Lower lobe of right lung (tissue), 2 donors: ENCODE data around the gene MAP3K14. TPM values are rescaled to one million over a fixed set of nuclear protein-coding genes. Genes with fewer than 3 reads are reported as not detected.
"Not testable (repeated sequence)": the region's sequence is repeated elsewhere in the genome, so short reads cannot be mapped to it uniquely, and the experiment has no call there.

Experiments used
- ATAC-seq, 2 donors: fragments of 200-7000 bp; cut with Tn5 transposase; one replicate each; pipeline ENCODE4 v1.9.1; 2020 to 2022; ENCODE audit warnings: mild to moderate bottlenecking in 2 of 2, moderate library complexity in 2 of 2
- DNase-seq: peaks from one replicate; pipeline ENCODE4 v3.0.0-alpha.2; 2020
- H3K27ac ChIP-seq: fragments of 200-600 bp; one replicate; pipeline ENCODE4 v1.8.0; 2022
- H3K27me3 ChIP-seq: fragments of 200-600 bp; one replicate; pipeline ENCODE4 v1.8.0; 2022; ENCODE audit warnings: low read depth
- H3K36me3 ChIP-seq: fragments of 200-600 bp; one replicate; pipeline ENCODE4 v1.8.0; 2022; ENCODE audit warnings: mild to moderate bottlenecking
- H3K4me1 ChIP-seq: fragments of 200-600 bp; one replicate; pipeline ENCODE4 v1.8.0; 2022
- H3K4me3 ChIP-seq: fragments of 200-600 bp; one replicate; pipeline ENCODE4 v1.8.0; 2022; ENCODE audit warnings: mild to moderate bottlenecking
- H3K9me3 ChIP-seq: fragments of 200-600 bp; one replicate; pipeline ENCODE4 v1.8.0; 2022
- intact Hi-C: fragments of 100-400 bp; cut with DNase I; formaldehyde crosslinking; loops from one replicate; pipeline ENCODE4 v1.11.0; 2022
- total RNA-seq: library from RNA; stranded (reverse); fragmentation: NEBNext Ultra II Directional; extraction: Animal tissue kit (Norgen Biotek cat#: 25700); gene quantifications from one replicate; pipeline ENCODE4 v1.2.1, GENCODE V29; 2021
- TF ChIP-seq, protein P1 (sequence below): fragments of 200-600 bp; IDR thresholded peaks from one replicate; pipeline ENCODE4 v1.8.0; 2022; ENCODE audit warnings: antibody characterized with exemption, mild to moderate bottlenecking
- donor health status: DM: no; HTN: yes; CAD: no; lungs with severe emphysema.

Gene MAP3K14
- total RNA-seq, 1 donor from 2014 or later, result 9.3 TPM

DNA sequence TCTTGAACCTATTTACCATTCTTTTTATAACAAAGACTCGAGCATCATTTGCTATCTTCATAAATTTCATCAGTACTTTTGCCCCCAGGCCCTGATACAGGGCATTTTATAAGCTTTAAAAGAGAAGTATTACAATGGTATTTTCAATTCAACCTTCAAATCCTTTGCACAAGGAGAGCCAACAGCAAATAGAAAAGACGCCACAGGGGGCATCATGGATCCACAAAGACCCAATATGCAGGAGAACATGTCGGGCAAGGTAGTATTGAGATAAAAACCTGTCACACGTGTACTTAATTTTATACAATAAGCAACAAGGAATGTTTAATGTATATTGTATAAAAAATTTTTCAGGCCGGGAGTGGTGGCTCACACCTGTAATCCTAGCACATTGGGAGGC is 10.2 kb downstream of the MAP3K14 start:
- Histone ChIP-seq H3K4me3 (no peak overlapping the region), H3K27me3 (no peaks in the 10 kb centered on the region), H3K4me1 (peaks cover 80% of the 10 kb centered on the region), H3K27ac (peak overlapping the region; percentile 81), H3K9me3 (no peaks in the 10 kb centered on the region), H3K36me3 (no peaks in the 10 kb centered on the region)
- DNase-seq (no peak), ATAC-seq (no peak)
- intact Hi-C loops, result no loop called here
- TF ChIP-seq, protein P1, sequence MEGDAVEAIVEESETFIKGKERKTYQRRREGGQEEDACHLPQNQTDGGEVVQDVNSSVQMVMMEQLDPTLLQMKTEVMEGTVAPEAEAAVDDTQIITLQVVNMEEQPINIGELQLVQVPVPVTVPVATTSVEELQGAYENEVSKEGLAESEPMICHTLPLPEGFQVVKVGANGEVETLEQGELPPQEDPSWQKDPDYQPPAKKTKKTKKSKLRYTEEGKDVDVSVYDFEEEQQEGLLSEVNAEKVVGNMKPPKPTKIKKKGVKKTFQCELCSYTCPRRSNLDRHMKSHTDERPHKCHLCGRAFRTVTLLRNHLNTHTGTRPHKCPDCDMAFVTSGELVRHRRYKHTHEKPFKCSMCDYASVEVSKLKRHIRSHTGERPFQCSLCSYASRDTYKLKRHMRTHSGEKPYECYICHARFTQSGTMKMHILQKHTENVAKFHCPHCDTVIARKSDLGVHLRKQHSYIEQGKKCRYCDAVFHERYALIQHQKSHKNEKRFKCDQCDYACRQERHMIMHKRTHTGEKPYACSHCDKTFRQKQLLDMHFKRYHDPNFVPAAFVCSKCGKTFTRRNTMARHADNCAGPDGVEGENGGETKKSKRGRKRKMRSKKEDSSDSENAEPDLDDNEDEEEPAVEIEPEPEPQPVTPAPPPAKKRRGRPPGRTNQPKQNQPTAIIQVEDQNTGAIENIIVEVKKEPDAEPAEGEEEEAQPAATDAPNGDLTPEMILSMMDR, result no peak

DNA sequence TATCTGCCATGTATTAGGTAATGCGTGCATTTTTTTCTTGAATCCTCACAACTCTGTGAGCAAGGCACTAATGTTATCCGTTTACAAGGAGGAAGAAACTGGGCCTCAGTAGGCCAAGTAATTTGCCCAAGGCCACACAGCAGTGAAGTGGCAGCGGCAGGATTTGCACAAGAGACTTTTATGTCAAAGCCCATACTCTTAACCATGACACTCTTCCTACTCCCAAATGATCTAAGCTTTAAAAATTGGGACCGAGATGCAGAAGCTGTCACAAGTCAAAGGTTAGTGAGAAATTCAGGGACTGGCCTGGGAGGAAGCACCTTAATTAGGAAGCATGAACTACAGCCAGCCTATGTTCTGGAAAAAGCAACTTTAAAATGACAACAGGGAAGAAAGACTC is 10.7 kb downstream of the MAP3K14 start:
- no peaks in the 10 kb centered on the region for H3K9me3 ChIP-seq
- intact Hi-C loops, result no loop called here
- H3K36me3 ChIP-seq, result no peaks in the 10 kb centered on the region
- peak overlapping the region; percentile 7 for H3K27ac ChIP-seq
- ATAC-seq (no peak), DNase-seq (no peak)
- TF ChIP-seq, protein P1, result no peak
- peaks cover 80% of the 10 kb centered on the region for H3K4me1 ChIP-seq
- no peaks in the 10 kb centered on the region for H3K27me3 ChIP-seq
- no peak overlapping the region for H3K4me3 ChIP-seq

DNA sequence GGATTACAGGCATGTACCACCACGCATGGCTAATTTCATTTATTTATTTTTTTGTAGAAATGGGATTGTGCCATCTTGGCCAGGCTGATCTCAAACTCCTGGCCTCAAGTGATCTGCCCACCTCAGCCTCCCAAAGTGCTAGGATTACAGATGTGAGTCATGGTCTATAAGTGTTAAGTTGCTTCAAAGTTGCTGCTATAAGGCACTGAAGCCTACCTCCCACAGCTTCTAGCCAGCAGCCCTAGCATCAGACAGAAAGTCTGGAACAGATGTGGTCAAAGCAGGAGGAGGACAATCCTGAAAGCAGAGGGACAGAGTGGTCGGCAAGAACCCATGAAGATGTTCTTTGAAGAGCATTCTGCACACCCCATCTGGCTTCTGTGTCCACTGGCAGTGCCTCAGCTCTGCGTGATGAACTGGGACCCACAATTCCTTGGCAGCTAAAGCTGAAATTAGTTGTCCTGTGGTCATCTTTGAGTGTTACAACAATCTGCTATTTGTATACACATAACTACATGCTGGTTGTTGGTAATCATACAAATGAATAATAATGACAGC is 11.2 kb downstream of the MAP3K14 start:
- Histone ChIP-seq H3K36me3 (no peaks in the 10 kb centered on the region), H3K4me1 (peaks cover 80% of the 10 kb centered on the region), H3K27me3 (no peaks in the 10 kb centered on the region), H3K4me3 (no peak overlapping the region), H3K27ac (peak overlapping the region; percentile 7), H3K9me3 (no peaks in the 10 kb centered on the region)
- no peak for ATAC-seq
- intact Hi-C loops, result no loop called here
- DNase-seq, result no peak
- TF ChIP-seq, protein P1, result no peak

DNA sequence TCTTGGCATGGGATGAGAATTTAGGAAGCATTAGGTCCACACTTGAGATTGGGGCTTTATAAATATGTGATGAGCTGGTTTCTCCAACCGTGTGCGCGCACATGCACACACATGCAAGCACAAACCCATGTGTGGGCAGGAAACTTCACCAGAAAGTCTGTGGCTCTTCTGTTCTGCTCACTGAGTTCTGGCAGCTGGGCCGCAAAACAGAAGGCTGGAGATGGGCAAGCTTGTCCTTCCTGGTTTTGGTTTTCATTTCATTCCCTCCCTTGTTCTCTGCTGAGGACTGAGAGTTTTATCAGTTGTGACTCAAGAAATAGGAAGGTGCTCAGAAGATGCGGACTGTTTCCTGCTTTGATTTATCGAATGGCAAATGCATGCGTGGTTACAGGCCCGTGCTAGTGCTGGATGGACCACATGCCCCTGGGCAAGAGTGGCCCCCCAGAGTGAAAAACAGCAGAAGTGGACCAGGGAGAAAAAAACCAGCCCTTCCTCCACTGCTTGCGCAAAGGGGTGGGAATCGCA is 14.1 kb downstream of the MAP3K14 start:
- H3K9me3 ChIP-seq, result no peaks in the 10 kb centered on the region
- TF ChIP-seq, protein P1, result no peak
- DNase-seq (no peak), ATAC-seq (peak; percentile 13 to 52)
- intact Hi-C loops, result no loop called here
- H3K27ac ChIP-seq, result peak overlapping the region; percentile 42
- no peak overlapping the region for H3K4me3 ChIP-seq
- peaks cover 80% of the 10 kb centered on the region for H3K4me1 ChIP-seq
- no peaks in the 10 kb centered on the region for H3K27me3 ChIP-seq
- H3K36me3 ChIP-seq, result no peaks in the 10 kb centered on the region

DNA sequence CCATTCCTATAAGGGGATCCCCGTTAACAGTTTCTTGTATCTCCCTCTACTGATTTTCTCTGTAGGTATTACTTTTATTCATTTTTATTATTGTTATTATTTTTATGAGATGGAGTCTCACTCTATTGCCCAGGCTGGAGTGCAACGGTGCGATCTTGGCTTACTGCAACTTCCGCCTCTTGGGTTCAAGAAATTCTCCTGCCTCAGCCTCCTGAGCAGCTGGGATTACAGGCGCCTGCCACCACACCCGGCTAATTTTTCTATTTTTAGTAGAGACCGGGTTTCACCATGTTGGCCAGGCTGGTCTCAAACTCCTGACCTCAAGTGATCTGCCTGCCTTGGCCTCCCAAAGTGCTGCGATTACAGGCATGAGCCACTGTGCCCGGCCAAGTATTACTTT is 14.6 kb downstream of the MAP3K14 start:
- Histone ChIP-seq H3K27ac (peak overlapping the region; percentile 25), H3K4me1 (peaks cover 80% of the 10 kb centered on the region)
- H3K36me3 ChIP-seq, DNase-seq, H3K27me3 ChIP-seq, ATAC-seq, intact Hi-C loops, H3K4me3 ChIP-seq, H3K9me3 ChIP-seq: not testable (repeated sequence)

DNA sequence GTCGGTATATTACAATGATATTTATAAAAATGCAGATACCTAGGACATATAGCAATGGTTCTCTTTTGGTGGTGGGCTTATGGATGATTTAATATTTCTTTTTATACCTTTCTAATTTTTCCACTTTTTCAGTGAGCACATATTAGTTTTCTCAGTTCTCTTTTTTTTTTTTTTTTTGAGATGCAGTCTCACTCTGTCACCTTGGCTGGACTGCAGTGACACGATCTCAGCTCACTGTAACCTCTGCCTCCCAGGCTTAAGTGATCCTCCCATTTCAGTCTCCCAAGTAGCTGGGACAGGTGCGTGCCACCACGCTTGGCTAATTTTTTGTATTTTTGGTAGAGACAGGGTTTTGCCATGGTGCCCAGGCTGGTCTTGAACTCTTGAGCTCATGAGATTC is 15.1 kb downstream of the MAP3K14 start:
- Histone ChIP-seq H3K27me3 (no peaks in the 10 kb centered on the region), H3K4me1 (peaks cover 80% of the 10 kb centered on the region), H3K4me3 (no peak overlapping the region), H3K36me3 (no peaks in the 10 kb centered on the region), H3K27ac (peak overlapping the region; percentile 25), H3K9me3 (no peaks in the 10 kb centered on the region)
- ATAC-seq (no peak), DNase-seq (no peak)
- intact Hi-C loops, result no loop called here
- TF ChIP-seq, protein P1, result no peak
